Measurements from ENCODE around the gene NEGR1.
"Not testable (repeated sequence)": the region's sequence is repeated elsewhere in the genome, so short reads cannot be mapped to it uniquely, and the experiment has no call there.

The NEGR1 gene

DNA sequence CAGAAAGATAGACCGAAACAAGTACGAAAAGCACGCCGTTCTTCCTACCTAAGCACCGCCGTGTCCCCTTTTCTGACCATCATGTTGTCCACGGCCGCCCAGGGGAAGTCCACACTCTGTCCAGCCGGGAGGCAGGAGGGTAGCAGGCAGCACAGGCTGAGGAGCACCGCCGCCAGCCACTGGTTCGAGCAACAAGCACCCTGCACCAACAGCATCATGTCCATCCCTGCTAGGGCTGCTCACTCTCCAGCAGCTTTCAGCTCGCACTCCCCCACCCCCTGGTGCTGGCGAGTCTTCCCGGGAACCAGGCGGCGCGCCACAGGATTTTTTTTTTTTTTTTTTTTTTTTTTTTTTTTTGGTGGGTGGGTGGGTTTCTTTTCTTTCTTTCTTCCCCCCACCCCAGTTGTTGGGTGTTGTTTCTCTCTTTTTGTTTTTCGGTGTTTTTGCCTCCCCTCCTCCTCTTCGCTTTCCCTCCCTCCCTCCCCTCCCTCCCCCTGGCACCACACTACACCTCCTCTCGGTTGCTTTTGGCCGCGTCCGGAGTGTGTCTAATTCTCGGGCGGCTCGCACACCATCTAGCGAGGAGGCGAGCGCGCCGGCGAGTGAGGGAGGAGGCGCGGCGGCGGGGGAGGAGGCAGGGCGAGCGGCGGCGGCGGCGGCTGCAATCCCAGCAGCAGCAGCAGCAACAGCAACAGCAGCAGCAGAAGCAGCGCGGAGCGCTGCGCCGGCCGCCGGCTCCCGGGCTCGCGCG, at the start of gene NEGR1:
NEGR1 (minus strand) TSS at position 269 of the 751 bp plus-strand sequence.
- peak; percentile 77 for DNase-seq

GRCh38 chr1:72326494-72326893, 44.2 kb upstream of the NEGR1 start:
- no peak for DNase-seq

DNA sequence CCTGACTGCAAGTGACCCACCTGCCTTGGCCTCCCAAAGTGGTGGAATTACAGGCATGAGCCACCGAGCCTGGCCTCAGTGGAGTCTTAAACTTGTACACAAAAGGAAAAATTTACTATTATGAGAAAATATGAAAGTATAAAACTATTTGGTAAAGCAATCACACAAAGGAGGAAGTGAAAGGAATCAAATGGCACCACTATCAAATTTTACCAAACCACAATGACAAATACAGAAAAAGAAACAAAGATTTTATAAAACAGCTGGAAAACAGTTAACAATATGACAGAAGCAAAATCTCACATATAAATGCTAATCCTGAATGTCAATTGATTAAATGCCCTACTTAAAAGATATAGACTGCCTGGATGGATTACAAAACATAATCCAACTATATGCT, 42.1 kb upstream of the NEGR1 start:
- no peak for DNase-seq

GRCh38 chr1:72322910-72323309, 40.6 kb upstream of the NEGR1 start:
- DNase-seq = no peak

DNA sequence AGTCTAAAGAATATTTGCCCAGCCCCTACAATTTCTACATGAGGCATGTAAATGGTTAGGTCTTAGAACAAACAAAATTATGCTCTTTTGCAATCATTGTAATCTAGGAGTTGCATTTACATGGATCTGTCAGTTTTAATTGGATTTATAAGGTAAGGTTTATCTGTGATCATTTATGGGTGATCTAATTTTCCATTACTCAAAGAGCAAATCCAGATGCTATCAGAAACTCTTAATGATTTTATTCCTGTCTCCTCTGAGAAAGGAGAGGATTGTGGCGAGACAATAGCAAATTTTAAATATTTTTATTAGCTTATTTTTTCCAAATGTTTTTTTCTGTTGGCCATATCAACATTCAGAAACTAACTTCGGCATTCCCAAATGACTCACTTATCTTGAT, 14.2 kb upstream of the NEGR1 start:
- DNase-seq = no peak

- DNase-seq = no peak
Measured at GRCh38 chr1:72288886-72289285, 6.5 kb upstream of the NEGR1 start.

- no peak for DNase-seq
Measured at GRCh38 chr1:72286401-72286800, 4.1 kb upstream of the NEGR1 start.

DNA sequence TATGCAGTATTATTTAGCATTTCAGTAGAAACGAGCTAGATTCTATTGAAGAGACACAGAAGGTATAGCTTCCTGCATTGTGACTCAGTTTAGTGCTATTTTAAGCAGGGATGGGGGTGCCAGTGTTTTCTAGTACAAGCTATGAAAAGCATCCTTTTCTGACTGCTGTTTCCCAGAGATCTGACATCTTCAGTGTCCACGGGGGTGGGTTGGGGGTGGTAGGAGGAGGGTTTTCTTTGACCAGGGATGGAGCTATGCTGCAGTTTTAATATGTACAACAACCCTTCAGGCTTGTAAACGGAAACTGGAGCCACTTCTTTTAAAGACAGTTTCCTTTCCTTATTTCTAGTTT, 2.7 kb upstream of the NEGR1 start:
- DNase-seq = no peak

DNA sequence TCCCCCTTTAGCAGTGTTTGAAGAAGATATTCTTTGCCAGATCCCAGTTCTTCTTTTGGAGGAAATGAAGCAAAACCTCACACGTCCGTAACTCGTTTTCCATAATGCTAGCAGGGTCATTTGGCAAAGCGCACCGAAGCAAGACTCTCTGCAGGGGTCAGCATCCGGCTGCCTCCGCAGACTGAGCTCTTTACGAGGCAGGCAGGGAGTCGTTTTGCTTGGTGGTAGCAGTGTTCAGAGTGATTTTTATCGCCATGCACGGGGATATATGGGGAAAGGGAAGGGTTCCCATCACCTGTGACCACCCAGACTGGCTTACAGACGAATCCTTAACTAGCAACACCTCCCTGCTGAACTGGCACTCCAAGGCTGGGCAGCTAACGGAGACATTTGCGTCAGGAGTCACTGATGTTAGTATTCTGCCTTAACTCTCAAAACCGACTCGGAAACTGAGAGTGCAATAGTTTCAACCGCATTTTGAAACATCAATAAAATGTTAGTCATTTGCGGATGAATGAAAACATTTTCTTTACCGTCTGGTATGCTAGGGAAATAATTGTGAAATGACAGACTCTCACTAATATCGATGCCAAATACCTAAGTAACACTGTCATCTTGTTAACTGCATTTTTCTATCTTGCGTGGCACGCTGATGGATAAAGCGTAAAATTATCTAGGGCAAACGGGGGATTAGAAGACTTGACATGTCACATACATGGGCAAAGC, 2.2 kb upstream of the NEGR1 start:
- DNase-seq = peak; percentile 51

DNA sequence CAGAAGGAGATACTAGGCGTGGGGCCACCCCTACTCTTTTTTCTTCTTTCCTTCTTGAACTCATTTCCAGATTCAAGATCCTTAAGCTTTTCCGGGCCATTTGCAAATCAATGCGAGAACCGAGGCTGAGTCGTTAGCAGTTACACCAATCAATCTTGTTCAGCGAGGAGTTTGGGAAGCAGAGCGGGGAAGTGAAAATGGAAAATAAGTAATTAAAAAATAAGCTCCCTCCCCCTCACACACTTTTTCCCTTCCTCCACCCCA, 1.7 kb upstream of the NEGR1 start:
- DNase-seq = peak; percentile 55

- DNase-seq = peak; percentile 61
Measured at GRCh38 chr1:72283307-72284083, 1.2 kb upstream of the NEGR1 start.

- DNase-seq = peak; percentile 77
Measured at GRCh38 chr1:72283022-72283306, 625 bp upstream of the NEGR1 start.

DNA sequence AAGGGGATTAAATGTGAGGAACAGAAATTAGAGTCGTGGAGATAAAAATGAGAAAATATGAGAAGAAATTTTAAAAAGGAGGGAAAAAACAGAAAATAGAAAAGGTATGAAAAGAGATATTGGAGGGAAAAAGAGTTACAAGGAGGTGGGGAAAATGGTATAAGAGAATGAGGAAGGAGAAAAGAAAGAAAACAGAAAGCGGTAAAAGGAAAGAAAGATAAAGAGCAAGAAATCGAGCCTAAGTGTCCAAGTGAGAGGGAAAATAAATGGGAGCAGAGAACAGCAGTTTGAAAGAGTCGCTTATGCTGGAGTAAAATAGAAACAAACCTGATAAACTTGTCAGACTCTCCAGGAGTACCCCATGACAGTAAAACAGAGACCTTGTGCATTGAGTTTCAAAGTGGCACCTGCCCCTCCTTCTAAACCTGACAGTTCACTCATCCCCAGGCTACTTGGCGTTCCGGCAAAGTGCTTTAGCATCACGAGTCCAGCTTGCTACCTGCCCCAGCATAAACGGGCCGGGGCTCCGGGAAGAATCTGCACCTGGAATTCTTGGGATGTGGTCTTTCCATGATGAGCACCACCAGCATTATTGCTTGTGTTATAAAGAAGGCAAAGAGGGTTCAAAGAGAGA, 585 bp downstream of the NEGR1 start:
- peak; percentile 48 for DNase-seq

DNA sequence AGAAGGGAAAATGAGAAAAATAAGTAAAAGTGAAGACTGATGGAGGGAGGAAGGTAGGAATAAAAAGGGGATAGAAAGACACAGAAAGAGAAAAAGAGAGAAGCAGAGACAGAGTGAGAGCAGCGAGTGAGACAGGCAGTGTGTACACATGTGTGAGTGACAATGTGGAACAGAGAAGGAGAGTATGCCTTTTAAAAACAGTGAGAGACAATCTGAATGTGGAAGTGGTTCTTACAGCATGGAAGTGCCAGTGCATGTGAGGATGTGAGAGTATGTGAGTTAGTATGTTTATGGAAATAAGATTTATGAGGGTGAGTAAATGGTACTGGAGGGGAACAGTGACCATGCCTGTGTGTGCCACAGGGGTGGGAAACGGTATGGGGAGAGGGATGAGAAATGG, 1.2 kb downstream of the NEGR1 start:
- DNase-seq = no peak

DNA sequence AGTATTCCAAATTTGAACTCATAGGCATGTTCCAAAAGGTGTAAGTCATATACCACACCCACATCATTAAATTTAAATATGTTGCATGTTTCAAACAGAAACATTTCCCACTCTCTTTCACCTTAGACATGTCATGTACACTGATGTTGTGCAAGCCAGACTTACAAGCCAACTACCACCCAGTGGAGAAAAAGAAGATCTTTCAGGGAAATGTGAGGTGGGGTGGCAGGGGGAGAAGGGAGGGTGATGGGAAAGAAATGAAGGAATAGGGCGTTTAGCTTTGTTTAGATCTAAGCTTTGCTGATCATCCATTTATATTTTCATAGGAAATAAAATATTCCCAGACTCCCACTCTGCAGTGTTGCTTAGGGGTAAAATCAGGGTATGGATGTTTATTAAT, 1.6 kb downstream of the NEGR1 start:
- no peak for DNase-seq

- DNase-seq = no peak
Measured at GRCh38 chr1:72280131-72280530, 2.2 kb downstream of the NEGR1 start.

- no peak for DNase-seq
Measured at GRCh38 chr1:72278461-72278860, 3.9 kb downstream of the NEGR1 start.

GRCh38 chr1:72271555-72272085, 10.7 kb downstream of the NEGR1 start:
- DNase-seq = no peak

- DNase-seq = no peak
Measured at GRCh38 chr1:72262735-72263134, 19.6 kb downstream of the NEGR1 start.

GRCh38 chr1:72253132-72253531, 29.2 kb downstream of the NEGR1 start:
- no peak for DNase-seq

- DNase-seq = no peak
Measured at GRCh38 chr1:72241397-72241796, 40.9 kb downstream of the NEGR1 start.

GRCh38 chr1:72235931-72236330, 46.4 kb downstream of the NEGR1 start:
- not testable (repeated sequence) for DNase-seq

- no peak for DNase-seq
Measured at GRCh38 chr1:72235062-72235461, 47.3 kb downstream of the NEGR1 start.

GRCh38 chr1:72230746-72231145, 51.6 kb downstream of the NEGR1 start:
- no peak for DNase-seq
